ENCODE data around the gene IFNLR1. TPM values are rescaled to one million over a fixed set of nuclear protein-coding genes. Genes with fewer than 3 reads are reported as not detected.

The IFNLR1 gene
- total RNA-seq, 1 experiment from 2014 or later = 6.1 TPM

- no TSS peak for BruUV-seq (replicated peaks)
- Histone ChIP-seq H3K36me3 (ENCODE audit: control insufficient read depth, insufficient read depth, low read length) (no peaks in the 10 kb centered on the region), H3K4me3 (ENCODE audit: low read depth, low read length) (no peak overlapping the region), H3K27me3 (replicated peaks; ENCODE audit: control insufficient read depth, insufficient read depth, low read length) (no peaks in the 10 kb centered on the region), H3K9me3 (no peaks in the 10 kb centered on the region), H3K4me1 (peaks cover 27% of the 10 kb centered on the region)
- no peaks in the 10 kb centered on the region for H3K9me3 Mint-ChIP-seq (ENCODE audit: unreplicated experiment)
- no peak overlapping the region for H3K4me3 Mint-ChIP-seq (ENCODE audit: unreplicated experiment)
- H3K36me3 Mint-ChIP-seq (ENCODE audit: insufficient read depth, unreplicated experiment) = no peaks in the 10 kb centered on the region
- intact Hi-C loops (cut with micrococcal nuclease; ENCODE audit: unreplicated experiment) = no loop called here
- no peaks in the 10 kb centered on the region for H3K27me3 Mint-ChIP-seq (ENCODE audit: insufficient read depth, unreplicated experiment)
- POLR2A ChIA-PET = no interaction called here
- TF ChIP-seq, protein P1, sequence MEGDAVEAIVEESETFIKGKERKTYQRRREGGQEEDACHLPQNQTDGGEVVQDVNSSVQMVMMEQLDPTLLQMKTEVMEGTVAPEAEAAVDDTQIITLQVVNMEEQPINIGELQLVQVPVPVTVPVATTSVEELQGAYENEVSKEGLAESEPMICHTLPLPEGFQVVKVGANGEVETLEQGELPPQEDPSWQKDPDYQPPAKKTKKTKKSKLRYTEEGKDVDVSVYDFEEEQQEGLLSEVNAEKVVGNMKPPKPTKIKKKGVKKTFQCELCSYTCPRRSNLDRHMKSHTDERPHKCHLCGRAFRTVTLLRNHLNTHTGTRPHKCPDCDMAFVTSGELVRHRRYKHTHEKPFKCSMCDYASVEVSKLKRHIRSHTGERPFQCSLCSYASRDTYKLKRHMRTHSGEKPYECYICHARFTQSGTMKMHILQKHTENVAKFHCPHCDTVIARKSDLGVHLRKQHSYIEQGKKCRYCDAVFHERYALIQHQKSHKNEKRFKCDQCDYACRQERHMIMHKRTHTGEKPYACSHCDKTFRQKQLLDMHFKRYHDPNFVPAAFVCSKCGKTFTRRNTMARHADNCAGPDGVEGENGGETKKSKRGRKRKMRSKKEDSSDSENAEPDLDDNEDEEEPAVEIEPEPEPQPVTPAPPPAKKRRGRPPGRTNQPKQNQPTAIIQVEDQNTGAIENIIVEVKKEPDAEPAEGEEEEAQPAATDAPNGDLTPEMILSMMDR (IDR thresholded peaks at IDR 0.05; ENCODE audit: insufficient read depth in 1 of 2, low read depth in 1 of 2, low read length in 1 of 2, severe bottlenecking in 1 of 2, unreplicated experiment in 1 of 2) = no peak
- H3K4me1 Mint-ChIP-seq (ENCODE audit: low read depth, unreplicated experiment) = peaks cover 11% of the 10 kb centered on the region
- H3K27ac Mint-ChIP-seq (ENCODE audit: unreplicated experiment) = no peak overlapping the region
- no peak for DNase-seq
- CTCF ChIA-PET = interaction anchor here (0.9 kb wide), 1 partner anchor 76 kb away, joined by 3 read pairs; no protein-coding TSS in a partner anchor
Measured at GRCh38 chr1:24122776-24123175, 64.3 kb downstream of the IFNLR1 start.

GRCh38 chr1:24121406-24121805 is 65.7 kb downstream of the IFNLR1 start:
- intact Hi-C loops (cut with micrococcal nuclease; ENCODE audit: unreplicated experiment) = no loop called here
- Mint-ChIP-seq H3K27me3 (ENCODE audit: insufficient read depth, unreplicated experiment) (no peaks in the 10 kb centered on the region), H3K4me3 (ENCODE audit: unreplicated experiment) (no peak overlapping the region), H3K27ac (ENCODE audit: unreplicated experiment) (no peak overlapping the region), H3K4me1 (ENCODE audit: low read depth, unreplicated experiment) (peaks cover 15% of the 10 kb centered on the region), H3K36me3 (ENCODE audit: insufficient read depth, unreplicated experiment) (no peaks in the 10 kb centered on the region), H3K9me3 (ENCODE audit: unreplicated experiment) (no peaks in the 10 kb centered on the region)
- no peak overlapping the region for H3K4me3 ChIP-seq (ENCODE audit: low read depth, low read length)
- TF ChIP-seq, protein P1 (IDR thresholded peaks at IDR 0.05; ENCODE audit: insufficient read depth in 1 of 2, low read depth in 1 of 2, low read length in 1 of 2, severe bottlenecking in 1 of 2, unreplicated experiment in 1 of 2) = no peak
- H3K4me1 ChIP-seq = peaks cover 30% of the 10 kb centered on the region
- no peaks in the 10 kb centered on the region for H3K27me3 ChIP-seq (replicated peaks; ENCODE audit: control insufficient read depth, insufficient read depth, low read length)
- POLR2A ChIA-PET = no interaction called here
- no peaks in the 10 kb centered on the region for H3K36me3 ChIP-seq (ENCODE audit: control insufficient read depth, insufficient read depth, low read length)
- no peak for DNase-seq
- CTCF ChIA-PET = interaction anchor here (0.5 kb wide), 1 partner anchor 29 kb away, joined by 6 read pairs; no protein-coding TSS in a partner anchor
- H3K9me3 ChIP-seq = no peaks in the 10 kb centered on the region
- no TSS peak for BruUV-seq (replicated peaks)

- Mint-ChIP-seq H3K36me3 (ENCODE audit: insufficient read depth, unreplicated experiment) (no peaks in the 10 kb centered on the region), H3K4me1 (ENCODE audit: low read depth, unreplicated experiment) (peaks cover 15% of the 10 kb centered on the region), H3K27me3 (ENCODE audit: insufficient read depth, unreplicated experiment) (no peaks in the 10 kb centered on the region), H3K9me3 (ENCODE audit: unreplicated experiment) (no peaks in the 10 kb centered on the region), H3K4me3 (ENCODE audit: unreplicated experiment) (no peak overlapping the region), H3K27ac (ENCODE audit: unreplicated experiment) (no peak overlapping the region)
- BruUV-seq (replicated peaks) = no TSS peak
- H3K9me3 ChIP-seq = no peaks in the 10 kb centered on the region
- H3K36me3 ChIP-seq (ENCODE audit: control insufficient read depth, insufficient read depth, low read length) = no peaks in the 10 kb centered on the region
- intact Hi-C loops (cut with micrococcal nuclease; ENCODE audit: unreplicated experiment) = no loop called here
- H3K4me3 ChIP-seq (ENCODE audit: low read depth, low read length) = no peak overlapping the region
- H3K4me1 ChIP-seq = peaks cover 30% of the 10 kb centered on the region
- TF ChIP-seq, protein P1 (IDR thresholded peaks at IDR 0.05; ENCODE audit: insufficient read depth in 1 of 2, low read depth in 1 of 2, low read length in 1 of 2, severe bottlenecking in 1 of 2, unreplicated experiment in 1 of 2) = no peak
- no peaks in the 10 kb centered on the region for H3K27me3 ChIP-seq (replicated peaks; ENCODE audit: control insufficient read depth, insufficient read depth, low read length)
- no peak for DNase-seq
- ChIA-PET CTCF (no interaction called here), POLR2A (no interaction called here)
Measured at GRCh38 chr1:24120965-24121364, 66.1 kb downstream of the IFNLR1 start.

Data from Caco-2 (cell line).